Nephron progenitor cell (in vitro differentiated cells): ENCODE results near the gene MYO1D.
"Not testable (repeated sequence)": the region's sequence is repeated elsewhere in the genome, so short reads cannot be mapped to it uniquely, and the experiment has no call there.

ENCODE experiments used
- DNase-seq: peaks from one replicate; pipeline ENCODE4 v3.0.0; 2021
- H3K27ac Mint-ChIP-seq: 2 replicates; pipeline ENCODE4 v1.8.0; 2021; ENCODE audit warnings: mild to moderate bottlenecking, moderate library complexity, mixed read lengths
- H3K27me3 Mint-ChIP-seq: 2 replicates; pipeline ENCODE4 v1.8.0; 2021; ENCODE audit warnings: mild to moderate bottlenecking, low read depth, mixed read lengths; ENCODE audit not compliant: poor library complexity
- H3K36me3 Mint-ChIP-seq: 2 replicates; pipeline ENCODE4 v1.8.0; 2021; ENCODE audit warnings: low read depth, mixed read lengths
- H3K4me1 Mint-ChIP-seq: 2 replicates; pipeline ENCODE4 v1.8.0; 2021; ENCODE audit warnings: mixed read lengths
- H3K4me3 Mint-ChIP-seq: 2 replicates; pipeline ENCODE4 v1.8.0; 2021; ENCODE audit warnings: mild to moderate bottlenecking, moderate library complexity, mixed read lengths
- H3K9me3 Mint-ChIP-seq: 2 replicates; pipeline ENCODE4 v1.8.0; 2021; ENCODE audit warnings: mild to moderate bottlenecking, moderate library complexity, mixed read lengths
- CTCF ChIP-seq: fragments of 200-600 bp; sonication (generic); IDR thresholded peaks from 2 replicates; pipeline ENCODE4 v1.5.0; 2021; ENCODE audit warnings: antibody characterized with exemption

MYO1D gene

GRCh38 chr17:32646941-32647340 lies 230.0 kb downstream of the MYO1D start:
- peaks cover 4% of the 10 kb centered on the region for H3K27me3 Mint-ChIP-seq
- no peak for DNase-seq
- peaks cover 46% of the 10 kb centered on the region for H3K36me3 Mint-ChIP-seq
- H3K27ac Mint-ChIP-seq: no peak overlapping the region
- H3K4me3 Mint-ChIP-seq: no peak overlapping the region
- peaks cover 5% of the 10 kb centered on the region for H3K4me1 Mint-ChIP-seq
- TF ChIP-seq CTCF: no peak
- H3K9me3 Mint-ChIP-seq: peaks cover 48% of the 10 kb centered on the region

GRCh38 chr17:32641514-32641913 lies 235.4 kb downstream of the MYO1D start:
- not testable (repeated sequence) for H3K27ac Mint-ChIP-seq, H3K27me3 Mint-ChIP-seq, DNase-seq, H3K4me3 Mint-ChIP-seq, H3K4me1 Mint-ChIP-seq
- peaks cover 24% of the 10 kb centered on the region for H3K9me3 Mint-ChIP-seq
- H3K36me3 Mint-ChIP-seq: peaks cover 10% of the 10 kb centered on the region

GRCh38 chr17:32636598-32637218 lies 240.2 kb downstream of the MYO1D start:
- Mint-ChIP-seq H3K27me3 (no peaks in the 10 kb centered on the region), H3K27ac (no peak overlapping the region), H3K36me3 (no peaks in the 10 kb centered on the region), H3K4me1 (no peaks in the 10 kb centered on the region), H3K9me3 (peaks cover 8% of the 10 kb centered on the region), H3K4me3 (no peak overlapping the region)
- TF ChIP-seq CTCF: no peak
- no peak for DNase-seq

GRCh38 chr17:32634167-32634566 lies 242.8 kb downstream of the MYO1D start:
- TF ChIP-seq CTCF: no peak
- H3K4me3 Mint-ChIP-seq: no peak overlapping the region
- no peaks in the 10 kb centered on the region for H3K36me3 Mint-ChIP-seq
- no peak for DNase-seq
- H3K9me3 Mint-ChIP-seq: no peaks in the 10 kb centered on the region
- no peaks in the 10 kb centered on the region for H3K27me3 Mint-ChIP-seq
- H3K27ac Mint-ChIP-seq: no peak overlapping the region
- H3K4me1 Mint-ChIP-seq: peaks cover under 1% of the 10 kb centered on the region

- peaks cover 15% of the 10 kb centered on the region for H3K4me1 Mint-ChIP-seq
- no peak overlapping the region for H3K27ac Mint-ChIP-seq
- H3K9me3 Mint-ChIP-seq: no peaks in the 10 kb centered on the region
- TF ChIP-seq CTCF: no peak
- no peaks in the 10 kb centered on the region for H3K27me3 Mint-ChIP-seq
- no peaks in the 10 kb centered on the region for H3K36me3 Mint-ChIP-seq
- H3K4me3 Mint-ChIP-seq: no peak overlapping the region
- DNase-seq: no peak
Measured at GRCh38 chr17:32631341-32632096, 245.4 kb downstream of the MYO1D start.

GRCh38 chr17:32629563-32630190 lies 247.2 kb downstream of the MYO1D start:
- H3K27me3 Mint-ChIP-seq: no peaks in the 10 kb centered on the region
- H3K27ac Mint-ChIP-seq: no peak overlapping the region
- no peak overlapping the region for H3K4me3 Mint-ChIP-seq
- DNase-seq: no peak
- no peaks in the 10 kb centered on the region for H3K36me3 Mint-ChIP-seq
- peaks cover 21% of the 10 kb centered on the region for H3K4me1 Mint-ChIP-seq
- no peaks in the 10 kb centered on the region for H3K9me3 Mint-ChIP-seq
- no peak for TF ChIP-seq CTCF
